HepG2 (cell line): ENCODE data around the gene STARD10. TPM values are rescaled to one million over a fixed set of nuclear protein-coding genes. Genes with fewer than 3 reads are reported as not detected.

Experiments
- ATAC-seq: fragments of 200-7000 bp; cut with Tn5 transposase; 3 replicates; pipeline ENCODE4 v1.9.1; 2020; ENCODE audit warnings: mild to moderate bottlenecking, moderate library complexity
- BruUV-seq: library from RNA; stranded (reverse); fragments of 400-500 nt; replicated peaks from 2 replicates; lab custom pipeline; 2021; lab: Mats Ljungman, UMichigan
- CTCF ChIA-PET: fragments of 300-600 bp; formaldehyde crosslinking; extraction: SDS; loops from one replicate; lab custom pipeline; 2021; ENCODE audit warnings: low total read pairs, inconsistent platforms, low intra/inter-chr PET ratio; lab: Yijun Ruan, JAX
- POLR2A ChIA-PET: fragments of 350-600 bp; sonication (Branson Sonifier 250); formaldehyde crosslinking; loops from one replicate; lab custom pipeline; 2020; ENCODE audit warnings: antibody characterized with exemption, inconsistent platforms; lab: Yijun Ruan, JAX
- DNase-seq: peaks from one replicate; pipeline ENCODE4 v3.0.0-alpha.2; 2015; ENCODE audit warnings: low spot score
- FAIRE-seq: peaks from 3 replicates; lab custom pipeline; 2011; peaks lifted over from hg19 to GRCh38; lab: Jason Lieb, UNC
- H2AFZ ChIP-seq: one replicate; pipeline ENCODE4 v1.6.1; 2011; ENCODE audit warnings: low read length, inconsistent platforms
- H3K27ac ChIP-seq: fragments of 300-600 bp; 3 replicates; pipeline ENCODE4 v1.8.0; 2011; ENCODE audit warnings: mixed run types, mild to moderate bottlenecking, mixed read lengths, low read length, inconsistent platforms; ENCODE audit not compliant: insufficient read depth; ENCODE audit errors: extremely low read length
- H3K27me3 ChIP-seq, 2 experiments: fragments of 200-600 bp in 1 of 2; 2 replicates in 1 of 2; 3 replicates in 1 of 2; pipeline versions ENCODE4 v1.6.0 to v1.8.0; 2011; ENCODE audit warnings: low read length in 2 of 2, mild to moderate bottlenecking in 2 of 2, moderate library complexity in 2 of 2, inconsistent platforms in 1 of 2; ENCODE audit not compliant: insufficient read depth in 2 of 2, control insufficient read depth in 1 of 2
- H3K36me3 ChIP-seq, 2 experiments: fragments of 200-600 bp in 1 of 2; replicated peaks in 1 of 2; 2 replicates in 1 of 2; 3 replicates in 1 of 2; pipeline versions ENCODE4 v1.5.1 to v1.8.0; 2011; ENCODE audit warnings: low read length in 2 of 2, inconsistent platforms in 1 of 2; ENCODE audit not compliant: insufficient read depth in 2 of 2, control insufficient read depth in 1 of 2
- H3K4me1 ChIP-seq: 2 replicates; pipeline ENCODE4 v1.5.1; 2012; ENCODE audit warnings: low read length, inconsistent platforms; ENCODE audit not compliant: insufficient read depth
- H3K4me2 ChIP-seq: 2 replicates; pipeline ENCODE4 v1.6.0; 2011; ENCODE audit warnings: low read depth, low read length, inconsistent platforms
- H3K4me3 ChIP-seq, 3 experiments: fragments of 200-600 bp in 1 of 3; sonication (generic), shearing (Covaris generic) in 1 of 3; replicated peaks in 1 of 3; 2 replicates each; pipeline ENCODE4 v1.5.1; 2011 to 2016; ENCODE audit warnings: low read length in 3 of 3, inconsistent platforms in 2 of 3, low read depth in 2 of 3, mild to moderate bottlenecking in 2 of 3, control low read depth in 1 of 3, mixed read lengths in 1 of 3; ENCODE audit not compliant: insufficient read depth in 1 of 3
- H3K79me2 ChIP-seq: one replicate; pipeline ENCODE4 v1.6.1; 2011; ENCODE audit warnings: low read length, inconsistent platforms; ENCODE audit not compliant: insufficient read depth
- H3K9ac ChIP-seq: 2 replicates; pipeline ENCODE4 v1.6.0; 2011; ENCODE audit warnings: mild to moderate bottlenecking, low read depth, low read length, inconsistent platforms; ENCODE audit not compliant: insufficient read depth
- H3K9me3 ChIP-seq: 2 replicates; pipeline ENCODE4 v1.5.1; 2012; ENCODE audit warnings: mild to moderate bottlenecking, low read length
- H4K20me1 ChIP-seq: 2 replicates; pipeline ENCODE4 v1.6.0; 2011; ENCODE audit warnings: inconsistent platforms, mild to moderate bottlenecking, low read length, moderate library complexity; ENCODE audit not compliant: insufficient read depth
- DNMT3B ChIP-seq: conservative IDR thresholded peaks from 2 replicates; pipeline ENCODE4 v1.6.1; 2016; ENCODE audit warnings: missing biosample characterization, control low read depth
- HIVEP1 ChIP-seq: sonication (generic); formaldehyde crosslinking; IDR thresholded peaks from 2 replicates; pipeline ENCODE4 v1.4.0; 2020; ENCODE audit warnings: mild to moderate bottlenecking, missing genetic modification reagents
- IKZF1 ChIP-seq: fragments of 450-650 bp; IDR thresholded peaks from 2 replicates; pipeline ENCODE4 v1.7.1; 2016
- MATR3 ChIP-seq: sonication (generic); formaldehyde crosslinking; IDR thresholded peaks from 2 replicates; pipeline ENCODE4 v1.4.0; 2020; ENCODE audit warnings: missing genetic modification reagents
- RFX1 ChIP-seq: fragments of 450-650 bp; IDR thresholded peaks from 2 replicates; pipeline ENCODE4 v1.6.1; 2017
- RFX5 ChIP-seq: IDR thresholded peaks from 2 replicates; pipeline ENCODE4 v1.6.1; 2011; ENCODE audit warnings: low read depth, low read length, improper control_type of control experiment
- RXRA ChIP-seq: sonication (generic); formaldehyde crosslinking; IDR thresholded peaks from 2 replicates; pipeline ENCODE4 v1.5.1; 2020; ENCODE audit warnings: missing genetic modification reagents
- ZNF556 ChIP-seq: sonication (generic); formaldehyde crosslinking; IDR thresholded peaks from 2 replicates; pipeline ENCODE4 v1.4.0; 2020; ENCODE audit warnings: mild to moderate bottlenecking, missing genetic modification reagents, borderline replicate concordance
- ZNF598 ChIP-seq: sonication (generic); formaldehyde crosslinking; IDR thresholded peaks from 2 replicates; pipeline ENCODE4 v1.5.1; 2020; ENCODE audit warnings: mild to moderate bottlenecking, missing genetic modification reagents, borderline replicate concordance
- ZNF780A ChIP-seq: sonication (generic); formaldehyde crosslinking; IDR thresholded peaks from 2 replicates; pipeline ENCODE4 v1.8.0; 2022; ENCODE audit warnings: mild to moderate bottlenecking, missing genetic modification reagents, moderate library complexity
- WGBS: methylation state at CpG from one replicate; pipeline ENCODE4 v1.1.6; 2017; ENCODE audit warnings: low lambda C conversion rate; 5-methylcytosine and 5-hydroxymethylcytosine counted together
- in situ Hi-C: cut with HindIII; loops from 2 replicates; pipeline ENCODE4 v1.10.0; 2017; ENCODE audit warnings: low pct_unique_long_range_greater_than_20kb; ENCODE audit not compliant: extremely low pct_ligation_motif_present
- intact Hi-C: fragments of 100-400 bp; cut with micrococcal nuclease; formaldehyde crosslinking; loops from one replicate; pipeline ENCODE4 v1.10.0; 2022; ENCODE audit not compliant: unreplicated experiment
- polyA plus RNA-seq, 8 experiments: library from polyadenylated mRNA; depleted of rRNA in 3 of 8; stranded (reverse) in 7 of 8; unstranded in 1 of 8; fragments of >200 nt; fragmentation: Illumina TruSeq in 4 of 8; extraction: Trizol in 4 of 8; gene quantifications; 2 replicates each; pipeline versions ENCODE4 v1.2.1 to v1.2.3, GENCODE V29; 2011 to 2016; ENCODE audit warnings: low read depth in 4 of 8, missing spikeins in 1 of 8, mixed read lengths in 1 of 8; ENCODE audit not compliant: insufficient read depth in 1 of 8
- total RNA-seq, 5 experiments: library from RNA; depleted of rRNA; stranded (reverse); fragments of >200 nt; fragmentation: Illumina TruSeq; extraction: Trizol; gene quantifications; 2 replicates each; pipeline ENCODE4 v1.2.3, GENCODE V29; 2016; ENCODE audit warnings: low read depth in 1 of 5
- TF ChIP-seq, protein P1 (sequence below): sonication (generic); IDR thresholded peaks from 2 replicates; pipeline ENCODE4 v1.6.1; 2016; ENCODE audit warnings: low read depth, borderline replicate concordance

The STARD10 gene
- total and polyA plus RNA-seq, 2 of the 13 experiments (the other 11 are each of a cell fraction or from before 2014, with no cell fraction given): 260 to 341 TPM

DNA sequence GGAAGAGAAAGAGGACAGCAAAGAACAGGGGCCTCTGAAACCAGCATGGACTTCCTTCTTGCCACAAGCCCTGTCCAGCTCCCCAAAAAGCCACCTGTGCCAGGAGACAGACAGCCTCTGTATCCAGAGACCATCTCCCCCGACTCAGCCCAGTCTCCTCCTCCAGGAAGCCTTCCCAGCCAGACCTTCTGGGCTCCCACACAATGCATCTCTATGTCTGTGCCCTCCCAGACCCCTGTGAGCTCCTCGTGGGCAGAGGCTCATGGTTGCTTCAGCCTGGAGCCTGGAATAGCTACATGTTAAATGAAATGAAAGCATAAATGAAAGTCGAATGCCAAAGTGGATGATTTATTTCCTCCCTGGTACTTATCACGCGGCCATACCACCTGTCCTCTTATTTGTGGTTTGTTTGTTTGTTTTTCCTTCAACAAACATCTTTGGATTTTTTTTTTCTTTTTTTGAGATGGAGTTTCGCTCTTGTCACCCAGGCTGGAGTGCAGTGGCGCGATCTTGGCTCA, 34.3 kb downstream of the STARD10 start:
- in situ Hi-C loops (no loop called here), intact Hi-C loops (no loop called here)
- FAIRE-seq: no peak
- H3K9ac ChIP-seq: no peak overlapping the region
- DNase-seq: no peak
- TF ChIP-seq RFX1 (no peak), ZNF556 (no peak), DNMT3B (CRISPR knock-in tag) (no peak), RXRA (CRISPR knock-in tag) (no peak), ZNF780A (CRISPR knock-in tag) (no peak), ZNF598 (CRISPR knock-in tag) (no peak), RFX5 (no peak), HIVEP1 (CRISPR knock-in tag) (no peak), MATR3 (no peak), IKZF1 (no peak)
- TF ChIP-seq, protein P1, sequence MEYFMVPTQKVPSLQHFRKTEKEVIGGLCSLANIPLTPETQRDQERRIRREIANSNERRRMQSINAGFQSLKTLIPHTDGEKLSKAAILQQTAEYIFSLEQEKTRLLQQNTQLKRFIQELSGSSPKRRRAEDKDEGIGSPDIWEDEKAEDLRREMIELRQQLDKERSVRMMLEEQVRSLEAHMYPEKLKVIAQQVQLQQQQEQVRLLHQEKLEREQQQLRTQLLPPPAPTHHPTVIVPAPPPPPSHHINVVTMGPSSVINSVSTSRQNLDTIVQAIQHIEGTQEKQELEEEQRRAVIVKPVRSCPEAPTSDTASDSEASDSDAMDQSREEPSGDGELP: no peak
- H3K27me3 ChIP-seq: no peaks in the 10 kb centered on the region
- no peak overlapping the region for H2AFZ ChIP-seq
- POLR2A ChIA-PET: interaction anchor here (1.1 kb wide), 1 partner anchor 35 kb away, joined by 3 read pairs; the partner anchor contains the start of gene STARD10
- no peak for ATAC-seq
- no peak overlapping the region for H3K4me3 ChIP-seq
- peaks cover 31% of the 10 kb centered on the region for H3K79me2 ChIP-seq
- no peaks in the 10 kb centered on the region for H3K9me3 ChIP-seq
- peaks cover 37 to 66% of the 10 kb centered on the region in 2 experiments for H3K36me3 ChIP-seq
- no peak overlapping the region for H3K4me2 ChIP-seq
- 0 out of 2 replicates have a peak, but pooled peaks cover 3% of the 10 kb centered on the region for H4K20me1 ChIP-seq
- no peak overlapping the region for H3K27ac ChIP-seq
- no TSS peak for BruUV-seq
- 96% methylated on average over 8 of the region's 8 CpGs for WGBS
- CTCF ChIA-PET: no interaction called here
- H3K4me1 ChIP-seq: peaks cover 10% of the 10 kb centered on the region; the same call in 1 of the 2 replicates
